CD4-positive, alpha-beta T cell (primary cell): ENCODE measurements around the gene FYN. TPM values are rescaled to one million over a fixed set of nuclear protein-coding genes. Genes with fewer than 3 reads are reported as not detected.
A peak's percentile ranks its signal among the peaks of the same experiment; 100 is the strongest.

Source experiments
- ATAC-seq: fragments of 200-7000 bp; cut with Tn5 transposase; one replicate; pipeline ENCODE4 v1.10.0; 2022; ENCODE audit warnings: mild to moderate bottlenecking; ENCODE audit not compliant: poor library complexity
- CTCF ChIA-PET: fragments of 350-600 bp; sonication (Branson Sonifier 250); formaldehyde crosslinking; loops from one replicate; lab custom pipeline; 2021; ENCODE audit warnings: antibody characterized with exemption, inconsistent platforms; lab: Charles Lee
- POLR2A ChIA-PET: fragments of 350-600 bp; sonication (Branson Sonifier 250); formaldehyde crosslinking; loops from one replicate; lab custom pipeline; 2021; ENCODE audit warnings: antibody characterized with exemption, inconsistent platforms; lab: Charles Lee
- DNase-seq, 14 experiments: peaks; one replicate each; pipeline ENCODE4 v3.0.0-alpha.2; 2013 to 2020; ENCODE audit warnings: mixed read lengths in 2 of 14
- H3K27ac ChIP-seq, 2 donors: one replicate each; pipeline versions ENCODE4 v1.5.1 to v1.7.0; 2013; ENCODE audit warnings: low read length in 2 of 2, low read depth in 1 of 2, mild to moderate bottlenecking in 1 of 2
- H3K27me3 ChIP-seq, 2 experiments: 1 replicate in 1 of 2; 2 replicates in 1 of 2; pipeline versions ENCODE4 v1.6.1 to v1.7.0; 2013; ENCODE audit warnings: low read length in 2 of 2, control low read depth in 1 of 2, mild to moderate bottlenecking in 1 of 2, moderate library complexity in 1 of 2; ENCODE audit not compliant: insufficient read depth in 2 of 2, control insufficient read depth in 1 of 2
- H3K36me3 ChIP-seq: one replicate; pipeline ENCODE4 v1.6.1; 2013; ENCODE audit warnings: low read length, control low read depth; ENCODE audit not compliant: insufficient read depth
- H3K4me1 ChIP-seq: one replicate; pipeline ENCODE4 v1.6.1; 2013; ENCODE audit warnings: low read length, control low read depth; ENCODE audit not compliant: insufficient read depth
- H3K4me3 ChIP-seq: one replicate; pipeline ENCODE4 v1.5.1; 2013; ENCODE audit warnings: mild to moderate bottlenecking, low read length, moderate library complexity
- H3K9me3 ChIP-seq, 2 experiments: 1 replicate in 1 of 2; 2 replicates in 1 of 2; pipeline versions ENCODE4 v1.6.1 to v1.7.0; 2013; ENCODE audit warnings: low read length in 2 of 2, mild to moderate bottlenecking in 2 of 2, control low read depth in 1 of 2, moderate library complexity in 1 of 2; ENCODE audit not compliant: control insufficient read depth in 1 of 2, insufficient read depth in 1 of 2
- H3K27ac Mint-ChIP-seq: one replicate; pipeline ENCODE4 v1.8.0; 2020; ENCODE audit warnings: mixed read lengths
- H3K27me3 Mint-ChIP-seq: one replicate; pipeline ENCODE4 v1.8.0; 2021; ENCODE audit warnings: mixed read lengths
- H3K36me3 Mint-ChIP-seq: one replicate; pipeline ENCODE4 v1.8.0; 2021; ENCODE audit warnings: low read depth, mixed read lengths
- H3K4me1 Mint-ChIP-seq: one replicate; pipeline ENCODE4 v1.8.0; 2021; ENCODE audit warnings: low read depth, mixed read lengths
- H3K4me3 Mint-ChIP-seq: one replicate; pipeline ENCODE4 v1.8.0; 2020; ENCODE audit warnings: mild to moderate bottlenecking, mixed read lengths
- H3K9me3 Mint-ChIP-seq: one replicate; pipeline ENCODE4 v1.8.0; 2020; ENCODE audit warnings: mixed read lengths
- CTCF ChIP-seq: fragments of 200-600 bp; IDR thresholded peaks from one replicate; pipeline ENCODE4 v1.8.0; 2022; ENCODE audit warnings: antibody characterized with exemption, mild to moderate bottlenecking
- intact Hi-C, 2 experiments: fragments of 100-400 bp; cut with DNase I in 1 of 2; cut with micrococcal nuclease in 1 of 2; formaldehyde crosslinking; loops; one replicate each; pipeline versions ENCODE4 v1.15.1 to v1.9.0; 2023 to 2025; cut with DNase I, micrococcal nuclease
- total RNA-seq, 174 experiments: library from RNA in 2 of 174; stranded (reverse) in 2 of 174; gene quantifications; one replicate each; pipeline ENCODE4 v1.2.3 and lab custom pipeline; 2021 to 2026

The FYN gene
- total RNA-seq, 2 experiments from 2014 or later: 419 TPM

GRCh38 chr6:111669326-111669725 lies 203.9 kb downstream of the FYN start:
- peaks cover 93% of the 10 kb centered on the region for H3K36me3 ChIP-seq
- no peak overlapping the region for H3K27ac ChIP-seq
- DNase-seq (no peak), ATAC-seq (no peak)
- intact Hi-C loops: no loop called here
- H3K9me3 ChIP-seq: no peaks in the 10 kb centered on the region
- no peaks in the 10 kb centered on the region for H3K27me3 Mint-ChIP-seq
- no peaks in the 10 kb centered on the region for H3K4me1 ChIP-seq
- ChIA-PET POLR2A (interaction anchor here (0.6 kb wide), 1 partner anchor 268 kb away, joined by 4 read pairs; no protein-coding TSS in a partner anchor), CTCF (no interaction called here)
- no peak overlapping the region for H3K4me3 ChIP-seq
- no peaks in the 10 kb centered on the region for H3K9me3 Mint-ChIP-seq
- H3K4me3 Mint-ChIP-seq: no peak overlapping the region
- H3K4me1 Mint-ChIP-seq: peaks cover 7% of the 10 kb centered on the region
- H3K27me3 ChIP-seq: no peaks in the 10 kb centered on the region
- TF ChIP-seq CTCF: no peak
- peak overlapping the region; percentile 71 for H3K27ac Mint-ChIP-seq
- peaks cover 94% of the 10 kb centered on the region for H3K36me3 Mint-ChIP-seq

- Histone ChIP-seq H3K4me3 (no peak overlapping the region), H3K36me3 (peaks cover 93% of the 10 kb centered on the region), H3K4me1 (no peaks in the 10 kb centered on the region), H3K9me3 (no peaks in the 10 kb centered on the region), H3K27me3 (no peaks in the 10 kb centered on the region), H3K27ac (no peak overlapping the region)
- ChIA-PET POLR2A (no interaction called here), CTCF (interaction anchor here (0.6 kb wide), 1 partner anchor 39 kb away, joined by 3 read pairs; no protein-coding TSS in a partner anchor)
- DNase-seq (no peak), ATAC-seq (peak; percentile 39)
- H3K4me3 Mint-ChIP-seq: no peak overlapping the region
- intact Hi-C loops: no loop called here
- H3K27me3 Mint-ChIP-seq: no peaks in the 10 kb centered on the region
- no peak for TF ChIP-seq CTCF
- peaks cover 7% of the 10 kb centered on the region for H3K4me1 Mint-ChIP-seq
- H3K27ac Mint-ChIP-seq: peak overlapping the region; percentile 80
- no peaks in the 10 kb centered on the region for H3K9me3 Mint-ChIP-seq
- H3K36me3 Mint-ChIP-seq: peaks cover 94% of the 10 kb centered on the region
Measured at GRCh38 chr6:111668410-111668809, 204.8 kb downstream of the FYN start.

- no peaks in the 10 kb centered on the region for H3K27me3 Mint-ChIP-seq
- no peak for TF ChIP-seq CTCF
- no peak for DNase-seq
- Histone ChIP-seq H3K9me3 (no peaks in the 10 kb centered on the region), H3K27me3 (no peaks in the 10 kb centered on the region), H3K4me1 (no peaks in the 10 kb centered on the region), H3K36me3 (peaks cover 92% of the 10 kb centered on the region), H3K27ac (no peak overlapping the region), H3K4me3 (no peak overlapping the region)
- ATAC-seq: no peak
- H3K36me3 Mint-ChIP-seq: peaks cover 94% of the 10 kb centered on the region
- H3K9me3 Mint-ChIP-seq: no peaks in the 10 kb centered on the region
- intact Hi-C loops: no loop called here
- ChIA-PET CTCF (interaction anchor here (0.6 kb wide), 1 partner anchor 39 kb away, joined by 3 read pairs; no protein-coding TSS in a partner anchor), POLR2A (interaction anchor here (0.8 kb wide), 1 partner anchor 25 kb away, joined by 3 read pairs; no protein-coding TSS in a partner anchor)
- peaks cover 7% of the 10 kb centered on the region for H3K4me1 Mint-ChIP-seq
- no peak overlapping the region for H3K4me3 Mint-ChIP-seq
- peak overlapping the region; percentile 80 for H3K27ac Mint-ChIP-seq
Measured at GRCh38 chr6:111667931-111668330, 205.3 kb downstream of the FYN start.
